Renal cortex interstitium (tissue), 11 donors: ENCODE measurements around the gene CCDC188. TPM values are rescaled to one million over a fixed set of nuclear protein-coding genes. Genes with fewer than 3 reads are reported as not detected.

Experiments used
- DNase-seq, 11 donors: peaks; one replicate each; pipeline ENCODE4 v3.0.0-alpha.2; 2013; ENCODE audit warnings: low read depth in 9 of 11, low spot score in 4 of 11; ENCODE audit errors: extremely low read depth in 1 of 11
- polyA plus RNA-seq, 3 donors: library from polyadenylated mRNA; unstranded; fragments of 120-200 nt; gene quantifications; one replicate each; pipeline ENCODE4 v1.2.1, GENCODE V29; 2013; ENCODE audit not compliant: insufficient read length in 3 of 3

CCDC188 gene
- polyA plus RNA-seq, 3 donors: 0.93 to 1.4 (median 1.3) TPM

GRCh38 chr22:20114506-20115475 is 36.1 kb downstream of the CCDC188 start:
- DNase-seq: no peak

- no peak for DNase-seq
These were observed 37.1 kb downstream of the CCDC188 start for GRCh38 chr22:20113551-20114310.

GRCh38 chr22:20112623-20113511 is 38.0 kb downstream of the CCDC188 start:
- DNase-seq: no peak

GRCh38 chr22:20111689-20112622 is 38.9 kb downstream of the CCDC188 start:
- no peak for DNase-seq

GRCh38 chr22:20111045-20111688 is 39.7 kb downstream of the CCDC188 start:
- peak in 1 of 11 donors; percentile 18 for DNase-seq

- no peak for DNase-seq
These were observed 40.4 kb downstream of the CCDC188 start for GRCh38 chr22:20110359-20110985.

GRCh38 chr22:20109411-20110358 is 41.2 kb downstream of the CCDC188 start:
- no peak for DNase-seq

GRCh38 chr22:20108757-20109230 is 42.1 kb downstream of the CCDC188 start:
- no peak for DNase-seq

GRCh38 chr22:20107951-20108756 is 42.7 kb downstream of the CCDC188 start:
- no peak for DNase-seq

GRCh38 chr22:20107471-20107901 is 43.4 kb downstream of the CCDC188 start:
- DNase-seq: no peak

GRCh38 chr22:20106849-20107237 is 44.0 kb downstream of the CCDC188 start:
- no peak for DNase-seq

GRCh38 chr22:20106205-20106848 is 44.5 kb downstream of the CCDC188 start:
- DNase-seq: no peak

- no peak for DNase-seq
These were observed 45.2 kb downstream of the CCDC188 start for GRCh38 chr22:20105456-20106204.

- DNase-seq: no peak
These were observed 48.6 kb downstream of the CCDC188 start for GRCh38 chr22:20102203-20102780.
